Measurements from ENCODE around the gene SMC2. TPM values are rescaled to one million over a fixed set of nuclear protein-coding genes. Genes with fewer than 3 reads are reported as not detected.

SMC2 gene
- total and polyA plus RNA-seq, 9 of the 15 experiments (the other 6 are each of a cell fraction or from before 2014, with no cell fraction given) = 18.0 to 54.0 (median 32.9) TPM

DNA sequence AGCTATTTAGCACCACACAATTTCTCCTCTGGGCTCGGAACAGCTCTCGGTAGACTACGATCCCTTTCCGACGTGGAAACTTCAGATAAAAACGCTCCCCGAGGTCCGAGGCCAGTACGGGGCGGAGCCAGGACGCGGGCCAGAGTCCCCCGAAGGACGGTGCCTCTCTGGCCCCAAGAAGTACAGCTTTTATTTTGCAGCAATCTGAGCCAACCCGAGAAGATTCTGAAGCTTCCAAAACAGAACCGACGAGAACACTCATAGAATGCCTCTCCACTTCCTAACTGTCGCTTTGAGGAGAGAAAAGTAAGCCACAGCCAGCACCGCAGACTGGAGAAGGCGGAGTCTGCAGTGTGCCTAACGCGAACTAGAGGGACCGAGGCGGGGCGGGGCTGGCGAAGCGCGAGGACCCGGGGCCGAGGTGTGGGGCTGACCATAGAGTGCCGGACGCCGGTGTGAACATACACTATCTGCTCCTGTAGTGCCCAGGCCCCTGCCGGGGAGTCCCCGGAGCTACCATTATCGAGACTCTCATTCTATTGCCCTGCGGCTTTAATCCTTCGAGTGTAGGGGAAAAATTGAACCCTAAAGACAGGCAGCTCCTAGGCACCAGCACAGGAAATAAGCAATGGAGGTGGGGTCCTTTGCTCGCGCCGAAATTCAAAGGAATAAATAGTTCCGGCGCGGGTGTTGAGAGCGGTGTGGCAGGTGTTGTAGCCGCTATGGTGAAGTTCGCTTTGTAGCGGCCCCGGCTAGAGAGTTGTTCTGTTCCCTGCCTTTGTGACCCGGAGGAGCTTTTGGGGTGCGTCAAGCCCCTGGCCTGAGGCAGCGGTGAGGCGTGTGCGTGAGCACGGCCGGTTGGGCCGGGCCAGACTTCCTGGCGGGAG lies at the start of gene SMC2 (continued):
- no peak for TF ChIP-seq ZNF551 (CRISPR knock-in tag; IDR thresholded peaks at IDR 0.05)
- TF ChIP-seq, protein P1, sequence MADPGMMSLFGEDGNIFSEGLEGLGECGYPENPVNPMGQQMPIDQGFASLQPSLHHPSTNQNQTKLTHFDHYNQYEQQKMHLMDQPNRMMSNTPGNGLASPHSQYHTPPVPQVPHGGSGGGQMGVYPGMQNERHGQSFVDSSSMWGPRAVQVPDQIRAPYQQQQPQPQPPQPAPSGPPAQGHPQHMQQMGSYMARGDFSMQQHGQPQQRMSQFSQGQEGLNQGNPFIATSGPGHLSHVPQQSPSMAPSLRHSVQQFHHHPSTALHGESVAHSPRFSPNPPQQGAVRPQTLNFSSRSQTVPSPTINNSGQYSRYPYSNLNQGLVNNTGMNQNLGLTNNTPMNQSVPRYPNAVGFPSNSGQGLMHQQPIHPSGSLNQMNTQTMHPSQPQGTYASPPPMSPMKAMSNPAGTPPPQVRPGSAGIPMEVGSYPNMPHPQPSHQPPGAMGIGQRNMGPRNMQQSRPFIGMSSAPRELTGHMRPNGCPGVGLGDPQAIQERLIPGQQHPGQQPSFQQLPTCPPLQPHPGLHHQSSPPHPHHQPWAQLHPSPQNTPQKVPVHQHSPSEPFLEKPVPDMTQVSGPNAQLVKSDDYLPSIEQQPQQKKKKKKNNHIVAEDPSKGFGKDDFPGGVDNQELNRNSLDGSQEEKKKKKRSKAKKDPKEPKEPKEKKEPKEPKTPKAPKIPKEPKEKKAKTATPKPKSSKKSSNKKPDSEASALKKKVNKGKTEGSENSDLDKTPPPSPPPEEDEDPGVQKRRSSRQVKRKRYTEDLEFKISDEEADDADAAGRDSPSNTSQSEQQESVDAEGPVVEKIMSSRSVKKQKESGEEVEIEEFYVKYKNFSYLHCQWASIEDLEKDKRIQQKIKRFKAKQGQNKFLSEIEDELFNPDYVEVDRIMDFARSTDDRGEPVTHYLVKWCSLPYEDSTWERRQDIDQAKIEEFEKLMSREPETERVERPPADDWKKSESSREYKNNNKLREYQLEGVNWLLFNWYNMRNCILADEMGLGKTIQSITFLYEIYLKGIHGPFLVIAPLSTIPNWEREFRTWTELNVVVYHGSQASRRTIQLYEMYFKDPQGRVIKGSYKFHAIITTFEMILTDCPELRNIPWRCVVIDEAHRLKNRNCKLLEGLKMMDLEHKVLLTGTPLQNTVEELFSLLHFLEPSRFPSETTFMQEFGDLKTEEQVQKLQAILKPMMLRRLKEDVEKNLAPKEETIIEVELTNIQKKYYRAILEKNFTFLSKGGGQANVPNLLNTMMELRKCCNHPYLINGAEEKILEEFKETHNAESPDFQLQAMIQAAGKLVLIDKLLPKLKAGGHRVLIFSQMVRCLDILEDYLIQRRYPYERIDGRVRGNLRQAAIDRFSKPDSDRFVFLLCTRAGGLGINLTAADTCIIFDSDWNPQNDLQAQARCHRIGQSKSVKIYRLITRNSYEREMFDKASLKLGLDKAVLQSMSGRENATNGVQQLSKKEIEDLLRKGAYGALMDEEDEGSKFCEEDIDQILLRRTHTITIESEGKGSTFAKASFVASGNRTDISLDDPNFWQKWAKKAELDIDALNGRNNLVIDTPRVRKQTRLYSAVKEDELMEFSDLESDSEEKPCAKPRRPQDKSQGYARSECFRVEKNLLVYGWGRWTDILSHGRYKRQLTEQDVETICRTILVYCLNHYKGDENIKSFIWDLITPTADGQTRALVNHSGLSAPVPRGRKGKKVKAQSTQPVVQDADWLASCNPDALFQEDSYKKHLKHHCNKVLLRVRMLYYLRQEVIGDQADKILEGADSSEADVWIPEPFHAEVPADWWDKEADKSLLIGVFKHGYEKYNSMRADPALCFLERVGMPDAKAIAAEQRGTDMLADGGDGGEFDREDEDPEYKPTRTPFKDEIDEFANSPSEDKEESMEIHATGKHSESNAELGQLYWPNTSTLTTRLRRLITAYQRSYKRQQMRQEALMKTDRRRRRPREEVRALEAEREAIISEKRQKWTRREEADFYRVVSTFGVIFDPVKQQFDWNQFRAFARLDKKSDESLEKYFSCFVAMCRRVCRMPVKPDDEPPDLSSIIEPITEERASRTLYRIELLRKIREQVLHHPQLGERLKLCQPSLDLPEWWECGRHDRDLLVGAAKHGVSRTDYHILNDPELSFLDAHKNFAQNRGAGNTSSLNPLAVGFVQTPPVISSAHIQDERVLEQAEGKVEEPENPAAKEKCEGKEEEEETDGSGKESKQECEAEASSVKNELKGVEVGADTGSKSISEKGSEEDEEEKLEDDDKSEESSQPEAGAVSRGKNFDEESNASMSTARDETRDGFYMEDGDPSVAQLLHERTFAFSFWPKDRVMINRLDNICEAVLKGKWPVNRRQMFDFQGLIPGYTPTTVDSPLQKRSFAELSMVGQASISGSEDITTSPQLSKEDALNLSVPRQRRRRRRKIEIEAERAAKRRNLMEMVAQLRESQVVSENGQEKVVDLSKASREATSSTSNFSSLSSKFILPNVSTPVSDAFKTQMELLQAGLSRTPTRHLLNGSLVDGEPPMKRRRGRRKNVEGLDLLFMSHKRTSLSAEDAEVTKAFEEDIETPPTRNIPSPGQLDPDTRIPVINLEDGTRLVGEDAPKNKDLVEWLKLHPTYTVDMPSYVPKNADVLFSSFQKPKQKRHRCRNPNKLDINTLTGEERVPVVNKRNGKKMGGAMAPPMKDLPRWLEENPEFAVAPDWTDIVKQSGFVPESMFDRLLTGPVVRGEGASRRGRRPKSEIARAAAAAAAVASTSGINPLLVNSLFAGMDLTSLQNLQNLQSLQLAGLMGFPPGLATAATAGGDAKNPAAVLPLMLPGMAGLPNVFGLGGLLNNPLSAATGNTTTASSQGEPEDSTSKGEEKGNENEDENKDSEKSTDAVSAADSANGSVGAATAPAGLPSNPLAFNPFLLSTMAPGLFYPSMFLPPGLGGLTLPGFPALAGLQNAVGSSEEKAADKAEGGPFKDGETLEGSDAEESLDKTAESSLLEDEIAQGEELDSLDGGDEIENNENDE (IDR thresholded peaks at IDR 0.05; ENCODE audit: low read depth, low read length) = no peak
- TF ChIP-seq, protein P2, sequence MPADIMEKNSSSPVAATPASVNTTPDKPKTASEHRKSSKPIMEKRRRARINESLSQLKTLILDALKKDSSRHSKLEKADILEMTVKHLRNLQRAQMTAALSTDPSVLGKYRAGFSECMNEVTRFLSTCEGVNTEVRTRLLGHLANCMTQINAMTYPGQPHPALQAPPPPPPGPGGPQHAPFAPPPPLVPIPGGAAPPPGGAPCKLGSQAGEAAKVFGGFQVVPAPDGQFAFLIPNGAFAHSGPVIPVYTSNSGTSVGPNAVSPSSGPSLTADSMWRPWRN (IDR thresholded peaks at IDR 0.05; ENCODE audit: low read depth) = no peak
- peak; percentile 95 for TF ChIP-seq EP400 (IDR thresholded peaks at IDR 0.05)
- TF ChIP-seq SAP30 (IDR thresholded peaks at IDR 0.05; ENCODE audit: borderline replicate concordance, insufficient read depth, low read depth, low read length, poor library complexity, severe bottlenecking) = peak; percentile 99
- no peak for TF ChIP-seq ZNF785 (CRISPR knock-in tag; IDR thresholded peaks at IDR 0.05)
- TF ChIP-seq, protein P3, sequence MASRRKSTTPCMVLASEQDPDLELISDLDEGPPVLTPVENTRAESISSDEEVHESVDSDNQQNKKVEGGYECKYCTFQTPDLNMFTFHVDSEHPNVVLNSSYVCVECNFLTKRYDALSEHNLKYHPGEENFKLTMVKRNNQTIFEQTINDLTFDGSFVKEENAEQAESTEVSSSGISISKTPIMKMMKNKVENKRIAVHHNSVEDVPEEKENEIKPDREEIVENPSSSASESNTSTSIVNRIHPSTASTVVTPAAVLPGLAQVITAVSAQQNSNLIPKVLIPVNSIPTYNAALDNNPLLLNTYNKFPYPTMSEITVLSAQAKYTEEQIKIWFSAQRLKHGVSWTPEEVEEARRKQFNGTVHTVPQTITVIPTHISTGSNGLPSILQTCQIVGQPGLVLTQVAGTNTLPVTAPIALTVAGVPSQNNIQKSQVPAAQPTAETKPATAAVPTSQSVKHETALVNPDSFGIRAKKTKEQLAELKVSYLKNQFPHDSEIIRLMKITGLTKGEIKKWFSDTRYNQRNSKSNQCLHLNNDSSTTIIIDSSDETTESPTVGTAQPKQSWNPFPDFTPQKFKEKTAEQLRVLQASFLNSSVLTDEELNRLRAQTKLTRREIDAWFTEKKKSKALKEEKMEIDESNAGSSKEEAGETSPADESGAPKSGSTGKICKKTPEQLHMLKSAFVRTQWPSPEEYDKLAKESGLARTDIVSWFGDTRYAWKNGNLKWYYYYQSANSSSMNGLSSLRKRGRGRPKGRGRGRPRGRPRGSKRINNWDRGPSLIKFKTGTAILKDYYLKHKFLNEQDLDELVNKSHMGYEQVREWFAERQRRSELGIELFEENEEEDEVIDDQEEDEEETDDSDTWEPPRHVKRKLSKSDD (conservative IDR thresholded peaks at IDR 0.05; ENCODE audit: low read length) = no peak
- peak; percentile 67; the same call in 1 of the 2 replicates for TF ChIP-seq MTA1 (IDR thresholded peaks at IDR 0.05; ENCODE audit: borderline replicate concordance)
